H9 (cell line): ENCODE measurements around the gene RAET1L. TPM values are rescaled to one million over a fixed set of nuclear protein-coding genes. Genes with fewer than 3 reads are reported as not detected.

ENCODE experiments used
- DNase-seq: peaks from one replicate; pipeline ENCODE4 v3.0.0-alpha.2; 2017
- H2AFZ ChIP-seq: one replicate; pipeline ENCODE4 v1.6.1; 2013; ENCODE audit warnings: mild to moderate bottlenecking, low read length, control low read depth, moderate library complexity
- H2AK5ac ChIP-seq: 2 replicates; pipeline ENCODE4 v1.6.1; 2013; ENCODE audit warnings: low read length, control low read depth, mixed read lengths; ENCODE audit not compliant: insufficient read length
- H2BK120ac ChIP-seq: one replicate; pipeline ENCODE4 v1.6.1; 2013; ENCODE audit warnings: low read depth, mild to moderate bottlenecking, low read length, control low read depth, inconsistent platforms; ENCODE audit not compliant: poor library complexity, severe bottlenecking
- H2BK12ac ChIP-seq: 2 replicates; pipeline ENCODE4 v1.6.1; 2013; ENCODE audit warnings: low read length, control low read depth, mixed read lengths, low read depth; ENCODE audit not compliant: insufficient read length
- H2BK15ac ChIP-seq: 2 replicates; pipeline ENCODE4 v1.6.1; 2013; ENCODE audit warnings: low read depth, low read length, control low read depth
- H2BK20ac ChIP-seq: one replicate; pipeline ENCODE4 v1.6.1; 2013; ENCODE audit warnings: low read depth, mild to moderate bottlenecking, low read length, control low read depth, inconsistent platforms; ENCODE audit not compliant: poor library complexity, severe bottlenecking
- H2BK5ac ChIP-seq: 2 replicates; pipeline ENCODE4 v1.6.1; 2013; ENCODE audit warnings: low read length, control low read depth, mixed read lengths; ENCODE audit not compliant: insufficient read length
- H3K14ac ChIP-seq: 2 replicates; pipeline ENCODE4 v1.6.1; 2013; ENCODE audit warnings: low read length, control low read depth; ENCODE audit not compliant: insufficient read depth
- H3K18ac ChIP-seq: 2 replicates; pipeline ENCODE4 v1.6.1; 2013; ENCODE audit warnings: low read depth, mild to moderate bottlenecking, mixed read lengths, low read length, control low read depth; ENCODE audit not compliant: insufficient read length
- H3K23ac ChIP-seq: 2 replicates; pipeline ENCODE4 v1.6.1; 2013; ENCODE audit warnings: low read length, control low read depth, mixed read lengths, low read depth; ENCODE audit not compliant: insufficient read length
- H3K23me2 ChIP-seq: 2 replicates; pipeline ENCODE4 v1.6.1; 2013; ENCODE audit warnings: low read depth, mild to moderate bottlenecking, mixed read lengths, low read length, control low read depth; ENCODE audit not compliant: insufficient read length, poor library complexity, severe bottlenecking
- H3K27ac ChIP-seq: 2 replicates; pipeline ENCODE4 v1.5.1; 2013; ENCODE audit warnings: low read length, control low read depth, mixed read lengths, low read depth; ENCODE audit not compliant: insufficient read length
- H3K27me3 ChIP-seq: 2 replicates; pipeline ENCODE4 v1.6.1; 2013; ENCODE audit warnings: low read length, control low read depth, inconsistent platforms; ENCODE audit not compliant: insufficient read depth
- H3K4ac ChIP-seq: 2 replicates; pipeline ENCODE4 v1.6.1; 2013; ENCODE audit warnings: low read depth, mild to moderate bottlenecking, control low read depth, inconsistent platforms, low read length, moderate library complexity
- H3K4me1 ChIP-seq: 2 replicates; pipeline ENCODE4 v1.6.1; 2013; ENCODE audit warnings: low read length, control low read depth, inconsistent platforms; ENCODE audit not compliant: insufficient read depth
- H3K4me2 ChIP-seq: 2 replicates; pipeline ENCODE4 v1.6.1; 2013; ENCODE audit warnings: low read length, control low read depth, mixed read lengths; ENCODE audit not compliant: insufficient read length, insufficient read depth
- H3K56ac ChIP-seq: 2 replicates; pipeline ENCODE4 v1.6.1; 2013; ENCODE audit warnings: low read depth, mild to moderate bottlenecking, mixed read lengths, low read length, control low read depth; ENCODE audit not compliant: insufficient read length
- H3K79me1 ChIP-seq: 2 replicates; pipeline ENCODE4 v1.6.1; 2013; ENCODE audit warnings: low read depth, mild to moderate bottlenecking, moderate library complexity, low read length, control low read depth, inconsistent platforms; ENCODE audit not compliant: insufficient read depth, poor library complexity, severe bottlenecking
- H3K79me2 ChIP-seq: 2 replicates; pipeline ENCODE4 v1.6.1; 2013; ENCODE audit warnings: low read length, control low read depth, inconsistent platforms; ENCODE audit not compliant: insufficient read depth
- H3K9ac ChIP-seq: 2 replicates; pipeline ENCODE4 v1.6.1; 2013; ENCODE audit warnings: low read length, control low read depth, mixed read lengths; ENCODE audit not compliant: insufficient read length; ENCODE audit errors: extremely low read depth
- H3K9me3 ChIP-seq: one replicate; pipeline ENCODE4 v1.6.1; 2013; ENCODE audit warnings: low read depth, low read length, inconsistent platforms; ENCODE audit not compliant: control insufficient read depth
- H3T11ph ChIP-seq: one replicate; pipeline ENCODE4 v1.6.1; 2013; ENCODE audit warnings: mild to moderate bottlenecking, low read length, control low read depth, inconsistent platforms
- H4K20me1 ChIP-seq: one replicate; pipeline ENCODE4 v1.6.1; 2013; ENCODE audit not compliant: control insufficient read depth, insufficient read length, insufficient read depth
- H4K5ac ChIP-seq: 2 replicates; pipeline ENCODE4 v1.6.1; 2013; ENCODE audit warnings: low read depth, mild to moderate bottlenecking, mixed read lengths, low read length, control low read depth; ENCODE audit not compliant: insufficient read length
- H4K8ac ChIP-seq: replicated peaks from 2 replicates; pipeline ENCODE4 v1.6.1; 2013; ENCODE audit warnings: low read length, control low read depth, mixed read lengths, low read depth; ENCODE audit not compliant: insufficient read length
- H4K91ac ChIP-seq: 2 replicates; pipeline ENCODE4 v1.6.1; 2013; ENCODE audit warnings: low read depth, mild to moderate bottlenecking, moderate library complexity, mixed read lengths, low read length, control low read depth; ENCODE audit not compliant: insufficient read length
- H3K27ac Mint-ChIP-seq, 3 experiments: 2 replicates in 2 of 3; 3 replicates in 1 of 3; pipeline ENCODE4 v1.8.0; 2020 to 2021; ENCODE audit warnings: mixed read lengths in 3 of 3, mild to moderate bottlenecking in 1 of 3, moderate library complexity in 1 of 3
- H3K27me3 Mint-ChIP-seq: 2 replicates; pipeline ENCODE4 v1.8.0; 2021; ENCODE audit warnings: low read depth, mild to moderate bottlenecking, moderate library complexity, mixed read lengths
- H3K36me3 Mint-ChIP-seq, 3 experiments: 2 replicates in 2 of 3; 3 replicates in 1 of 3; pipeline ENCODE4 v1.8.0; 2020 to 2021; ENCODE audit warnings: low read depth in 3 of 3, mixed read lengths in 3 of 3; ENCODE audit not compliant: insufficient read depth in 1 of 3
- H3K4me1 Mint-ChIP-seq, 2 experiments: 2 replicates each; pipeline ENCODE4 v1.8.0; 2020; ENCODE audit warnings: mixed read lengths in 2 of 2
- H3K4me3 Mint-ChIP-seq, 2 experiments: 2 replicates in 1 of 2; 3 replicates in 1 of 2; pipeline ENCODE4 v1.8.0; 2020 to 2021; ENCODE audit warnings: mild to moderate bottlenecking in 2 of 2, mixed read lengths in 2 of 2, moderate library complexity in 1 of 2
- H3K9me3 Mint-ChIP-seq, 2 experiments: 2 replicates in 1 of 2; 3 replicates in 1 of 2; pipeline ENCODE4 v1.8.0; 2020; ENCODE audit warnings: mild to moderate bottlenecking in 2 of 2, mixed read lengths in 2 of 2, moderate library complexity in 1 of 2
- CTCF ChIP-seq: fragments of 200-600 bp; sonication (generic); conservative IDR thresholded peaks from 3 replicates; pipeline ENCODE4 v1.8.0; 2021; ENCODE audit warnings: antibody characterized with exemption, mild to moderate bottlenecking
- WGBS: extraction: QIAGEN DNeasy Blood & Tissue Kit; methylation state at CpG from one replicate; pipeline ENCODE4 v1.1.7; 2013; ENCODE audit warnings: missing lambda C conversion rate, low lambda C conversion rate, mixed read lengths; ENCODE audit not compliant: insufficient read length; ENCODE audit errors: extremely low coverage; 5-methylcytosine and 5-hydroxymethylcytosine counted together
- total RNA-seq: library from RNA; stranded (reverse); gene quantifications from 2 replicates; pipeline ENCODE4 v1.2.1, GENCODE V29; 2021

The RAET1L gene
- total RNA-seq, 1 experiment from 2014 or later: not detected

GRCh38 chr6:150001295-150002008 is 23.9 kb downstream of the RAET1L start:
- Histone ChIP-seq H3K9me3 (no peaks in the 10 kb centered on the region), H3K79me1 (no peaks in the 10 kb centered on the region), H4K20me1 (no peaks in the 10 kb centered on the region), H3K23me2 (peaks cover 5% of the 10 kb centered on the region), H2BK15ac (no peak overlapping the region), H2AK5ac (no peak overlapping the region), H3K4me1 (no peaks in the 10 kb centered on the region), H3K23ac (no peak overlapping the region), H3K18ac (no peak overlapping the region), H2BK5ac (no peak overlapping the region), H3K79me2 (no peaks in the 10 kb centered on the region), H4K5ac (no peak overlapping the region), H3K27me3 (peaks cover 16% of the 10 kb centered on the region; the same call in 1 of the 2 replicates), H3K27ac (no peak overlapping the region), H2AFZ (no peak overlapping the region), H2BK12ac (no peak overlapping the region), H2BK20ac (no peak overlapping the region), H2BK120ac (no peak overlapping the region), H3K14ac (no peak overlapping the region), H4K91ac (no peak overlapping the region), H3K9ac (no peak overlapping the region), H3K4me2 (no peak overlapping the region), H4K8ac (no peak overlapping the region), H3K4ac (no peak overlapping the region), H3T11ph (no peak overlapping the region), H3K56ac (no peak overlapping the region)
- WGBS: no CpG with 5 or more reads among the region's 3 CpGs
- H3K36me3 Mint-ChIP-seq: peaks cover 0 to 22% (median 0%) of the 10 kb centered on the region in 3 experiments; a peak in 3 of 7 replicates
- no peak for DNase-seq
- H3K4me3 Mint-ChIP-seq: no peak overlapping the region
- peak overlapping the region in 1 of 3 experiments; percentile 85; a peak in 1 of 7 replicates for H3K27ac Mint-ChIP-seq
- H3K4me1 Mint-ChIP-seq: peaks cover 7 to 8% of the 10 kb centered on the region in 2 experiments
- TF ChIP-seq CTCF: no peak
- H3K9me3 Mint-ChIP-seq: no peaks in the 10 kb centered on the region; a peak in 1 of 5 replicates
- peaks cover 33% of the 10 kb centered on the region for H3K27me3 Mint-ChIP-seq
